ENCODE data around the gene BEGAIN. TPM values are rescaled to one million over a fixed set of nuclear protein-coding genes. Genes with fewer than 3 reads are reported as not detected.

BEGAIN gene
- polyA plus RNA-seq, 2 donors, result 0.28 to 0.88 TPM

DNA sequence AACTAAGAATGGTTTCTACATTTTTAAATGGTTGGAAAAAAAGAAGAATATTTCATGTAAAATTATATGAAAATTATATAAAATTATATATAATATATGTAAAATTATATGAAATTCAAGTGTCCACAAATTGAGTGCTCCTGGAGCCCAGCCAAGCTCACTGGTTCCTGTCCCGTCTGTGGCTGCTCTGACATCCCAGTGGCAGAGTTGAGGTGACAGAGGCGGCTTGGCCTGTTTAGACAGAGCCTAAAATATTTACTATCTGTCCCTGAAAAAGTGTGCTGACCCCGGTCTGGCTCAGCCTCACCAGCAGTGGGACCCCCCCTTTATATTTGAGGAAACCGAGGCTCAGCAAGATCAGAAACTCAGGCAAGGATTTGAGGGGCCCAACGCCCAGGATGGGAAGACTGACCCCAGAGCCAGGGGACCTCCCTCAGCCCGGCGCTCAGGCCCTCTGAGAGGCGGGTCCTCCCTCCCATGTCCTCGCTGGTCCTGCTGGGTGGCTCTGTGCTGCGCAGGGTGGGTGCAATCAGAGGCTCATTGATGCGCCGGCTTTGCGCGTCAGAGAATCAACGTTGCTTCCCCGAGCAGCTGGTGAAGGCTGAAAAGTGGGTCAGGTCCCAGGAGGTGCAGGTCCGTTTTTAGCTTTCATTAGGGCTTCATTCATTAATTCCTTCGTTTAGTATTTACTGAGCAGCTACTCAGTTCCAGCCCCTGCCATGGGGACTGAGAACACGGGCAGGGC is 21.5 kb upstream of the BEGAIN start:
- Histone ChIP-seq H3K4me3 (ENCODE audit: low read depth in 1 of 2, low read length in 2 of 2) (no peak overlapping the region), H3K4me1 (ENCODE audit: control insufficient read depth in 2 of 2, insufficient read depth in 2 of 2, low read length in 1 of 2) (no peaks in the 10 kb centered on the region), H3K27me3 (ENCODE audit: control insufficient read depth in 1 of 2, insufficient read depth in 2 of 2, low read length in 2 of 2) (no peaks in the 10 kb centered on the region), H3K27ac (ENCODE audit: low read depth in 2 of 2, low read length in 1 of 2) (no peak overlapping the region), H3K9me3 (ENCODE audit: control insufficient read depth in 2 of 2, insufficient read depth in 1 of 2, low read depth in 1 of 2, low read length in 1 of 2) (peaks cover 0 to 2% of the 10 kb centered on the region in 2 donors), H3K36me3 (ENCODE audit: control insufficient read depth in 2 of 2, insufficient read depth in 2 of 2, low read length in 1 of 2) (no peaks in the 10 kb centered on the region)
- 80 to 84% methylated on average over 19 of the region's 19 CpGs for WGBS, 2 donors

DNA sequence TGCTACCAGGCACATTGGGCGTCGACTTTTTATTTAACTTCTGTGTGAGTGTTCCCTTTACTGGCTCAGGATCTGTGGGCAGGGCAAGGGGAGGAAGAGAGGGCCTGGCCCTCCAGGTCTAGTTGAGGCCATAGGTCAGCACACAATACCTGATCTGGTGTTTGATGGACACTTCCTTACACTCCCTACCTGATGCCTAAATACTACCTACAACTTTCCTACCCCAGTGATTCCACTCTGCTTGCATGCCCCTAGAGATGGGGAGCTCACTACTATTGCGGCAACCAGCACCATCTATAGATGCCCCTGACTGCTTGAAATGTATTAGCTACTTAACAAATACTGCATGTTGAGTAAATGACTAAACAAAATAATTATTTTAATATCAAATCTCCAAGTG is 20.8 kb upstream of the BEGAIN start:
- peaks cover 2 to 5% of the 10 kb centered on the region in 2 donors for H3K9me3 ChIP-seq (ENCODE audit: control insufficient read depth in 2 of 2, insufficient read depth in 1 of 2, low read depth in 1 of 2, low read length in 1 of 2)
- H3K4me3 ChIP-seq (ENCODE audit: low read depth in 1 of 2, low read length in 2 of 2), result no peak overlapping the region
- no peaks in the 10 kb centered on the region for H3K36me3 ChIP-seq (ENCODE audit: control insufficient read depth in 2 of 2, insufficient read depth in 2 of 2, low read length in 1 of 2)
- 90 to 91% methylated on average over 3 of the region's 3 CpGs for WGBS, 2 donors
- H3K27ac ChIP-seq (ENCODE audit: low read depth in 2 of 2, low read length in 1 of 2), result no peak overlapping the region
- H3K4me1 ChIP-seq (ENCODE audit: control insufficient read depth in 2 of 2, insufficient read depth in 2 of 2, low read length in 1 of 2), result peaks cover 0 to 2% of the 10 kb centered on the region in 2 donors
- no peaks in the 10 kb centered on the region for H3K27me3 ChIP-seq (ENCODE audit: control insufficient read depth in 1 of 2, insufficient read depth in 2 of 2, low read length in 2 of 2)

DNA sequence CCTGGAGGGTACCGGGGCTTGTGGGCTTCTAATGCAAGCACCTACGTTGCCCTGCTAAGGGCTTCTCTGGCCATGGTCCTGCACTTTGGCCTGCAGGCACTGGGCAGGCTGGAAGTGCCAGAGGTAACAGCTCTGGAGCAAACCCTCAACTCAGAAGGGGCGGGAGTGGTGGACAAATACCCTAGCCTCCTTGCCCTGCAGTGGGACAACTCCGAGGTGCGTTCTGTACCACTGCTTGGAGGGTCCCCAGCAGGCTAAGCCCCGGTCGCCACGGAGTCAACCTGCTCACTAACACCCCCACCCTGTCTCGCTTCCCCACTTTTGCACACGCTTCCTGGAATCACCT is 20.4 kb upstream of the BEGAIN start:
- Histone ChIP-seq H3K36me3 (ENCODE audit: control insufficient read depth in 2 of 2, insufficient read depth in 2 of 2, low read length in 1 of 2) (no peaks in the 10 kb centered on the region), H3K4me1 (ENCODE audit: control insufficient read depth in 2 of 2, insufficient read depth in 2 of 2, low read length in 1 of 2) (peaks cover 0 to 2% of the 10 kb centered on the region in 2 donors), H3K27me3 (ENCODE audit: control insufficient read depth in 1 of 2, insufficient read depth in 2 of 2, low read length in 2 of 2) (no peaks in the 10 kb centered on the region), H3K27ac (ENCODE audit: low read depth in 2 of 2, low read length in 1 of 2) (no peak overlapping the region), H3K9me3 (ENCODE audit: control insufficient read depth in 2 of 2, insufficient read depth in 1 of 2, low read depth in 1 of 2, low read length in 1 of 2) (peaks cover 2 to 5% of the 10 kb centered on the region in 2 donors), H3K4me3 (ENCODE audit: low read depth in 1 of 2, low read length in 2 of 2) (no peak overlapping the region)
- WGBS, 2 donors, result 91 to 93% methylated on average over 10 of the region's 10 CpGs

DNA sequence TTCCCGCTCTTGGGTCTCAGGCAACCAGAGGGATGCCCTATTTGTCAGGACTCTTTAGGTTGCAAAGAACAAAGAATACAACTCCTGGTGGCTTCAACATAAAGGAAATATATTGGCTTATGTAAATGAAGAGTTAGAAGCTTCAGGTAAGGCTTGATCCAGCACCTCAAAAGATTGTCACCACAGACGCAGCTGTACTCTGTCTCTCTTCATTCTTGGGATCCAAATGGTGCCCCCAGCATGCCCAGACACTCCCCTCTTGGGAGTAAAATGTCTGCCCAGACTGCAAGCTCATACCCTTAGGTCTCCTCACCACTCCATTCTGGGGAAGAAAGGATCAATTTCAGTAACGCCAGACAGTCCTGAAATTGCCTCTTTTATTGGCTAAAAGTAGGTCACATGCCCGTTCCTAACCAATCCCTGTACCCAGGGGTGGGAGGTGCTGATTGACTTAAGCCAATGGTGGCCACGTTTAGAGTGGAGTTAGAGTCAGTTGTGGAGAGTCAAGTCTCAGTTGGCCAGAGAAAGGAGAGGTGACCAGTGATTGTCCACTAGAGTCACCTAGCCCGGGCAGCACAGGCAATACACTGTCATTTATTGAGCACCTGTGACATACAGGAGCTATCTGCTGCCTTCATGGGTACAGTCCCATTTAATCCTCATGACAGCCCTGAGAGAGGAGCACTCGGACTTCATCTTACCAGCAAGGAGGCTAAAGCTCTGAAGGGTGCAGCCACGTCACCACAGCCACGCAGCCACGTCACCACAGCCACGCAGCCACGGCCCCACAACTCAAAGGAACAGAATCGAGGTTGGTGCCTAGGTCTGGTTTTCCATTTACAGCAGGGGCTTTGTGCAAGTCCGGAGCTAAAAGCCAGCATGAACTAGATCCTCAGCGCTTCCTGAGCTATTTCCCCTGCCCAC is 19.7 kb upstream of the BEGAIN start:
- Histone ChIP-seq H3K4me3 (ENCODE audit: low read depth in 1 of 2, low read length in 2 of 2) (no peak overlapping the region), H3K9me3 (ENCODE audit: control insufficient read depth in 2 of 2, insufficient read depth in 1 of 2, low read depth in 1 of 2, low read length in 1 of 2) (peaks cover 2 to 5% of the 10 kb centered on the region in 2 donors), H3K27me3 (ENCODE audit: control insufficient read depth in 1 of 2, insufficient read depth in 2 of 2, low read length in 2 of 2) (no peaks in the 10 kb centered on the region), H3K36me3 (ENCODE audit: control insufficient read depth in 2 of 2, insufficient read depth in 2 of 2, low read length in 1 of 2) (no peaks in the 10 kb centered on the region), H3K27ac (ENCODE audit: low read depth in 2 of 2, low read length in 1 of 2) (no peak overlapping the region), H3K4me1 (ENCODE audit: control insufficient read depth in 2 of 2, insufficient read depth in 2 of 2, low read length in 1 of 2) (peaks cover 0 to 2% of the 10 kb centered on the region in 2 donors)
- 87 to 90% methylated on average over 15 of the region's 15 CpGs for WGBS, 2 donors

DNA sequence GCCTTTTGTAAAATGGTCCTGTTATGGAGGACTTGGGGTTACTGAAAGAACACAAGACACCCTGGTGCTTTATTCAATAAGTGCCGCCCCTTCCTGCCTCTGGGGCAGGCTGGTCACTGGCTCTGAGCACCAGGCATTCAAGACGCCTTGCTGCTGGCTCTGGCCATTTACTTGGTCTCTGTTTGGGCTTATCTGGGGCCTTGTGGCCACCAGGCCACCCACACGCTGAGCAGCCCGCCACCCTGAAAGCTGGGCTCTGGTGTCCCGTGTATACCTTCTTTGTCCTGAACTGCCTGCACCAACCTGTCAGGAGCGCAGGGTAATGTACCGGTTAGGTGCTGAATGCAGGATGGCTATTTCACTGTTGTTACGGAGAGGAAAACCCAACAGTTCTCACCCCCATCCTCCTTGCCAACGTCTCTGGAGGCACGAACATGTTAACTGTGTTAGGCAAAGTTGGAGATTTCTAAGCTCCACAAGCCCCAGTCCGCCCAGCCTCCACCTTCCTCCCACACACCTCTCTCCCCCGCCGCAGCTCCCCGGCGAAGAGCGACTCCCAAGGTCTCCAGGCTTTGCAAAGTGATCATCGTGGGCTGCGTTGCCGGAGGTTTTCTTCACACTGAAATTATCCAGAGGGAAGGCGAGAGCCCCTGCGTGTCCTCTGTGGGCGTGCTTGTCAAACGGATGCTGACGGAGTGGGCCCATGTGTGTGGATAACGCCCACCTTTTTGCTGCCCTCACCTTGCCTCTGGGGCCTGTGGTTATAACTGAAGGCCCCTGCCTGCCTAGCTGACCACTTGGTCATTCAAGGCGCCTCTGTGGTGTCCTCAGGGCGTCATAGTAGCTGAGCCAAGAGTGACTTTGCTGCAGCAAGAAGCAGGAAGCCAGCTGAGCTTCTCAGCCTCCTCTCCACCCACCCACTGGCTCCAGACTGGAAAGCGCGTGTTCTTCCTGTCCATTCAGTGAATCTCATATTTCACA is 18.8 kb upstream of the BEGAIN start:
- Histone ChIP-seq H3K27ac (ENCODE audit: low read depth in 2 of 2, low read length in 1 of 2) (no peak overlapping the region), H3K4me3 (ENCODE audit: low read depth in 1 of 2, low read length in 2 of 2) (no peak overlapping the region), H3K27me3 (ENCODE audit: control insufficient read depth in 1 of 2, insufficient read depth in 2 of 2, low read length in 2 of 2) (no peaks in the 10 kb centered on the region)

DNA sequence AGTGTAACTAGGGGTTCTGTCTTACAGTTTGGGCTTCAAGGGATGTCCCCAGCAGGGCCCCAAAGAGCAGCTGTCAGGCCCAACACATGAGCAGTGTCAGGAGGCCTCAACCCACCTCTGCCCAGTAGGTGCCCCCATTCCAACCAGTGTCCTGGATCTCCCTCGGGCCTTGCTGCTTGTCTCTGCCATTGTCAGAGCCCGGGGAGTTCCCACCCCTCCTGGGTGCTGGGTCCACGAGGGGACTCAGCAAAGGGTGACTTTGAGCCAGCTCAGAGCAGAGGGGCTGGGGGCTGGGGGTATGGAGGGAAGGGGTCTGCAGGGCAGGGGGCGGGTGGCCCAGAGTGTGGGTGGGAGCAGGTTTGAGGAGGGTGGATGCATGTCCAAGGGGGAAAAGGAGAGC is 18.0 kb upstream of the BEGAIN start:
- no peak overlapping the region for H3K4me3 ChIP-seq (ENCODE audit: low read depth in 1 of 2, low read length in 2 of 2)
- peaks cover 0 to 2% of the 10 kb centered on the region in 2 donors for H3K4me1 ChIP-seq (ENCODE audit: control insufficient read depth in 2 of 2, insufficient read depth in 2 of 2, low read length in 1 of 2)
- no peaks in the 10 kb centered on the region for H3K36me3 ChIP-seq (ENCODE audit: control insufficient read depth in 2 of 2, insufficient read depth in 2 of 2, low read length in 1 of 2)
- H3K27ac ChIP-seq (ENCODE audit: low read depth in 2 of 2, low read length in 1 of 2), result no peak overlapping the region
- no peaks in the 10 kb centered on the region for H3K27me3 ChIP-seq (ENCODE audit: control insufficient read depth in 1 of 2, insufficient read depth in 2 of 2, low read length in 2 of 2)
- H3K9me3 ChIP-seq (ENCODE audit: control insufficient read depth in 2 of 2, insufficient read depth in 1 of 2, low read depth in 1 of 2, low read length in 1 of 2), result peaks cover 2 to 5% of the 10 kb centered on the region in 2 donors
- WGBS, 2 donors, result 75 to 76% methylated on average over 4 of the region's 4 CpGs

More for the DNA sequence above, 18.8 kb upstream of the BEGAIN start:
- Histone ChIP-seq H3K36me3 (ENCODE audit: control insufficient read depth in 2 of 2, insufficient read depth in 2 of 2, low read length in 1 of 2) (no peaks in the 10 kb centered on the region), H3K9me3 (ENCODE audit: control insufficient read depth in 2 of 2, insufficient read depth in 1 of 2, low read depth in 1 of 2, low read length in 1 of 2) (peaks cover 2 to 5% of the 10 kb centered on the region in 2 donors), H3K4me1 (ENCODE audit: control insufficient read depth in 2 of 2, insufficient read depth in 2 of 2, low read length in 1 of 2) (peaks cover 0 to 2% of the 10 kb centered on the region in 2 donors)
- 77 to 81% methylated on average over 29 of the region's 29 CpGs for WGBS, 2 donors

DNA sequence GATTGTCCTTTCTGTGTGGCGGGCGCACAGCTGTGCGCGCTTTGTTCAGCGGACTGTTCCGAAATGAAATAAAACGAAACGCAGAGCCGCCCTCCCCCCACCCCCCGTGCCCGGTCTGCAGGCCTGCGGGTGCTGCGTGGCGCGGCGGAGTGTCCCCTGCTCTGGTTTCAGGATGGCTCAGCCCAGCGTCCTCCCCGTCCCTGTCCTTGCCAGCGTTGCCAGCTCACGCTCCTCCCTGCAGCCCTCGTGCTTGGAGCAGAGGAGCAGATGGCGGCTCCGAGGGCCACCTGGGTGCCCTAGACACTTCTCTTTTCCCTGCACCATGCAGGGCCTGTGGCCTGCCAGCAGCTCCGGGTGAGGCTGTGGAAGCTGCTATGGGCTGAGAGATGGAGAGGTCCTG is 17.5 kb upstream of the BEGAIN start:
- 92 to 93% methylated on average over 24 of the region's 24 CpGs for WGBS, 2 donors
- Histone ChIP-seq H3K4me1 (ENCODE audit: control insufficient read depth in 2 of 2, insufficient read depth in 2 of 2, low read length in 1 of 2) (peaks cover 0 to 2% of the 10 kb centered on the region in 2 donors), H3K36me3 (ENCODE audit: control insufficient read depth in 2 of 2, insufficient read depth in 2 of 2, low read length in 1 of 2) (no peaks in the 10 kb centered on the region), H3K27ac (ENCODE audit: low read depth in 2 of 2, low read length in 1 of 2) (no peak overlapping the region), H3K27me3 (ENCODE audit: control insufficient read depth in 1 of 2, insufficient read depth in 2 of 2, low read length in 2 of 2) (no peaks in the 10 kb centered on the region), H3K4me3 (ENCODE audit: low read depth in 1 of 2, low read length in 2 of 2) (no peak overlapping the region), H3K9me3 (ENCODE audit: control insufficient read depth in 2 of 2, insufficient read depth in 1 of 2, low read depth in 1 of 2, low read length in 1 of 2) (peaks cover 2 to 5% of the 10 kb centered on the region in 2 donors)

DNA sequence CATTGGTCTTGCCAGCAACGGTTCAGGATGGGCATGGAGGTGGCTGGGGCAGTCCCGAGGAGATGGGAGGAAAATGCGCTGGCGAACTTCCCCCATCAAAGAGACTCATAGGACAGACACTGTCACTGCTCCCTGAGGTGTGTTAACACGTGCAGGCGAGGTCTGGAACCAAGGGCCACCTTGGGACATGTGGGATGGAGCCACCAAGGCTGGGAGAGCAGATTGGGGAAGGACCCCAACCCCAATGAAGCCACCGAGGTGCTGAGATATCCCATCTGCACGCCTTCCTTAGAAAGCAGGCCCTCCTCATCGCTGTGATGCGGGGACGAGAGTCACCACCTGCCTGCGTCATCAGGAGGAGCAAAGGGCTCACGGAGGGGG is 16.9 kb upstream of the BEGAIN start:
- H3K4me3 ChIP-seq (ENCODE audit: low read depth in 1 of 2, low read length in 2 of 2), result no peak overlapping the region
- H3K27me3 ChIP-seq (ENCODE audit: control insufficient read depth in 1 of 2, insufficient read depth in 2 of 2, low read length in 2 of 2), result no peaks in the 10 kb centered on the region
- peaks cover 0 to 2% of the 10 kb centered on the region in 2 donors for H3K4me1 ChIP-seq (ENCODE audit: control insufficient read depth in 2 of 2, insufficient read depth in 2 of 2, low read length in 1 of 2)
- 85 to 86% methylated on average over 13 of the region's 13 CpGs for WGBS, 2 donors
- no peaks in the 10 kb centered on the region for H3K36me3 ChIP-seq (ENCODE audit: control insufficient read depth in 2 of 2, insufficient read depth in 2 of 2, low read length in 1 of 2)
- peaks cover 2 to 5% of the 10 kb centered on the region in 2 donors for H3K9me3 ChIP-seq (ENCODE audit: control insufficient read depth in 2 of 2, insufficient read depth in 1 of 2, low read depth in 1 of 2, low read length in 1 of 2)
- no peak overlapping the region for H3K27ac ChIP-seq (ENCODE audit: low read depth in 2 of 2, low read length in 1 of 2)
